Prostate gland (tissue), 2 donors: ENCODE data around the gene ASB3. TPM values are rescaled to one million over a fixed set of nuclear protein-coding genes. Genes with fewer than 3 reads are reported as not detected.

Experiments
- DNase-seq: peaks from one replicate; pipeline ENCODE4 v3.0.0-alpha.2; 2019; ENCODE audit warnings: low spot score
- H3K27ac ChIP-seq, 2 donors: fragments of 200-600 bp; sonication (generic); 2 replicates each; pipeline ENCODE4 v1.5.1; 2017 to 2019
- H3K27me3 ChIP-seq: fragments of 200-600 bp; sonication (generic); replicated peaks from 2 replicates; pipeline ENCODE4 v1.5.1; 2019; ENCODE audit not compliant: insufficient read depth
- H3K36me3 ChIP-seq, 2 donors: fragments of 200-600 bp; sonication (generic); 1 replicate in 1 of 2; 2 replicates in 1 of 2; pipeline versions ENCODE4 v1.5.1 to v1.8.1; 2017 to 2019
- H3K4me1 ChIP-seq: fragments of 200-600 bp; sonication (generic); replicated peaks from 2 replicates; pipeline ENCODE4 v1.5.1; 2019
- H3K4me3 ChIP-seq, 2 donors: fragments of 200-600 bp; sonication (generic); 2 replicates each; pipeline ENCODE4 v1.5.1; 2017 to 2019
- H3K9me3 ChIP-seq: fragments of 200-600 bp; sonication (generic); 2 replicates; pipeline ENCODE4 v1.5.1; 2017
- CTCF ChIP-seq, 4 experiments: fragments of 200-600 bp in 2 of 4; fragments of 450-650 bp in 2 of 4; sonication (generic) in 2 of 4; IDR thresholded peaks; 1 replicate in 3 of 4; 2 replicates in 1 of 4; pipeline ENCODE4 v1.5.1; 2016 to 2019; ENCODE audit warnings: antibody characterized with exemption in 4 of 4, mild to moderate bottlenecking in 2 of 4, moderate library complexity in 2 of 4
- POLR2A ChIP-seq: fragments of 450-650 bp; IDR thresholded peaks from one replicate; pipeline ENCODE4 v1.6.1; 2016; ENCODE audit warnings: antibody characterized with exemption, mild to moderate bottlenecking
- POLR2AphosphoS5 ChIP-seq: sonication (generic); formaldehyde crosslinking; IDR thresholded peaks from one replicate; pipeline ENCODE4 v1.6.1; 2017; ENCODE audit warnings: antibody characterized with exemption
- WGBS: methylation state at CpG from one replicate; pipeline ENCODE4 v1.1.5; 2018; 5-methylcytosine and 5-hydroxymethylcytosine counted together
- intact Hi-C: fragments of 100-400 bp; cut with DNase I; formaldehyde crosslinking; loops from one replicate; pipeline ENCODE4 v1.14.2; 2022
- total RNA-seq, 2 donors: library from RNA; depleted of rRNA; stranded (reverse); fragments of >200 nt; gene quantifications; one replicate each; pipeline ENCODE4 v1.1.0, GENCODE V29; 2016

The ASB3 gene
- total RNA-seq, 2 donors from 2014 or later = 14.3 to 23.6 TPM

- no peaks in the 10 kb centered on the region for H3K9me3 ChIP-seq
- H3K4me1 ChIP-seq = no peaks in the 10 kb centered on the region
- no peak overlapping the region for H3K27ac ChIP-seq
- intact Hi-C loops = no loop called here
- no peak for DNase-seq
- H3K36me3 ChIP-seq = no peaks in the 10 kb centered on the region
- 89% methylated on average over 2 of the region's 2 CpGs for WGBS
- no peak overlapping the region for H3K4me3 ChIP-seq
- TF ChIP-seq POLR2AphosphoS5 (no peak), POLR2A (no peak), CTCF (IDR thresholded peaks at IDR 0.05) (no peak)
- H3K27me3 ChIP-seq = no peaks in the 10 kb centered on the region
These were observed 140.0 kb downstream of the ASB3 start for GRCh38 chr2:53646788-53647187.

- Histone ChIP-seq H3K27me3 (no peaks in the 10 kb centered on the region), H3K36me3 (no peaks in the 10 kb centered on the region), H3K4me1 (no peaks in the 10 kb centered on the region), H3K9me3 (no peaks in the 10 kb centered on the region), H3K27ac (no peak overlapping the region), H3K4me3 (no peak overlapping the region)
- TF ChIP-seq CTCF (IDR thresholded peaks at IDR 0.05) = no peak
- intact Hi-C loops = no loop called here
- DNase-seq = no peak
- WGBS = 65% methylated on average over 7 of the region's 7 CpGs
These were observed 145.5 kb downstream of the ASB3 start for GRCh38 chr2:53641290-53641689.

- no peaks in the 10 kb centered on the region for H3K27me3 ChIP-seq
- H3K4me3 ChIP-seq = no peak overlapping the region
- H3K9me3 ChIP-seq = no peaks in the 10 kb centered on the region
- no peaks in the 10 kb centered on the region for H3K36me3 ChIP-seq
- TF ChIP-seq POLR2A = no peak
- no peak for TF ChIP-seq CTCF (IDR thresholded peaks at IDR 0.05)
- TF ChIP-seq POLR2AphosphoS5 = no peak
- DNase-seq = no peak
- intact Hi-C loops = no loop called here
- no peak overlapping the region for H3K27ac ChIP-seq
- 92% methylated on average over 3 of the region's 3 CpGs for WGBS
- no peaks in the 10 kb centered on the region for H3K4me1 ChIP-seq
These were observed 146.3 kb downstream of the ASB3 start for GRCh38 chr2:53640466-53640865.

GRCh38 chr2:53636596-53636995 is 150.2 kb downstream of the ASB3 start:
- Histone ChIP-seq H3K27me3 (no peaks in the 10 kb centered on the region), H3K36me3 (no peaks in the 10 kb centered on the region), H3K4me3 (no peak overlapping the region), H3K9me3 (no peaks in the 10 kb centered on the region), H3K27ac (no peak overlapping the region), H3K4me1 (no peaks in the 10 kb centered on the region)
- intact Hi-C loops = no loop called here
- TF ChIP-seq POLR2A (no peak), POLR2AphosphoS5 (no peak), CTCF (IDR thresholded peaks at IDR 0.05) (no peak)
- WGBS = 73% methylated on average over 6 of the region's 6 CpGs
- no peak for DNase-seq

- H3K36me3 ChIP-seq = no peaks in the 10 kb centered on the region
- no peaks in the 10 kb centered on the region for H3K4me1 ChIP-seq
- H3K4me3 ChIP-seq = no peak overlapping the region
- no peaks in the 10 kb centered on the region for H3K27me3 ChIP-seq
- H3K27ac ChIP-seq = no peak overlapping the region
- H3K9me3 ChIP-seq = no peaks in the 10 kb centered on the region
- no peak for DNase-seq
- 86% methylated on average over 4 of the region's 4 CpGs for WGBS
- intact Hi-C loops = no loop called here
- no peak for TF ChIP-seq POLR2AphosphoS5
- TF ChIP-seq CTCF (IDR thresholded peaks at IDR 0.05) = no peak
- no peak for TF ChIP-seq POLR2A
These were observed 150.6 kb downstream of the ASB3 start for GRCh38 chr2:53636109-53636508.
